CD1c-positive myeloid dendritic cell (primary cell): ENCODE data around the gene CHL1.

ENCODE experiments used
- DNase-seq: peaks from one replicate; pipeline ENCODE4 v3.0.0-alpha.2; 2016; ENCODE audit errors: extremely low spot score

The CHL1 gene

DNA sequence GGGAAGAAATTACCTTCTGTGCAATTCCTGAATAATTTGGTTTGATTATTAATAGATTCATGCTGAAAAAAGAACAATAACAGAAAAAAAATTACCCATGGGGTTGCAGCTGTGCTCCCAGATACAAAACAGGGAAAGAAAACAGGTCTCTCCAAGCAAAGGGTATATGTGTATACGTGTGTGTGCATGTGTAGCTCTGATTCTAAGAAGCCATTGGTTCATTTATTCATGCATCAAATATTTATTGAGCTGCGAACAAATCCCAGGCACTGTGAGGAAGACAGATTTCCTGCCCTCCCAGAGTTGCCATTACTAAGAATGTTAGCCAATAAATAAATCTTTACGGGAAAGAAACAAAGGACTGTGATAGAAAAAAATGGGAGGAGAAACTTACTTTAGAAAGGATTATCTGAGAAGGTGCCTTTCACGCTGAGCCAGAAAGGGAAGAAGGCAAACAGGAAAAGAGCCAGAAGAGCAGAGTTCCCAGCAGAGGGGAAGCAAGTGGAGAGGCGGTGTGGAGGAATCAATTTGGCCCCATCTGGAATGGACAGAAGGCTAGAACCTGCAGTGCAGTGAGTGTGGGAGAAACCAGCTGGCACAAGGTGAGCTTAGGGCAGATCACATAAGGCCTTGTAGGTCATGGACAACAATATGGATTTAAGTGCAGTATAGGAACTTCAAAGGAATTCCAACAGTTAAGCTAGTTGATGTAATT is 20.7 kb downstream of the CHL1 start:
- no peak for DNase-seq

DNA sequence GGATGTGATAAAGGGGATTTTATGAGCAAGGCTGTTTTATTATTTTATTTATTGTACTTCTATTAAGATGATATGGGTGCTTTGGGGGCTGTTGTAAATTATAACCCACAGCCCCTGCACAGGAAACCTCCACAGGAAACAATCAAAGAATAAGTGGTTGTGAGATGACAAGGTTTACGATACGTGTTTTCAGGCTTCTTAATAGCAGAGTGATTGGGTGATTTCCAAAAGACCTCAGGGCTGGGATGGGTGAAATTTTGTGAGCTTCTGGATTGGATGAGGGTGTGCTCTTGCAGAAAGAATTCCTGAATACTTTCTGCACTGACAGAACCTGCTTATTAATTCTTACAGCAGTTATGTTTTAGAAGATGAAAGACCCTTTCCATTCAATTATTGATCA is 21.4 kb downstream of the CHL1 start:
- no peak for DNase-seq

DNA sequence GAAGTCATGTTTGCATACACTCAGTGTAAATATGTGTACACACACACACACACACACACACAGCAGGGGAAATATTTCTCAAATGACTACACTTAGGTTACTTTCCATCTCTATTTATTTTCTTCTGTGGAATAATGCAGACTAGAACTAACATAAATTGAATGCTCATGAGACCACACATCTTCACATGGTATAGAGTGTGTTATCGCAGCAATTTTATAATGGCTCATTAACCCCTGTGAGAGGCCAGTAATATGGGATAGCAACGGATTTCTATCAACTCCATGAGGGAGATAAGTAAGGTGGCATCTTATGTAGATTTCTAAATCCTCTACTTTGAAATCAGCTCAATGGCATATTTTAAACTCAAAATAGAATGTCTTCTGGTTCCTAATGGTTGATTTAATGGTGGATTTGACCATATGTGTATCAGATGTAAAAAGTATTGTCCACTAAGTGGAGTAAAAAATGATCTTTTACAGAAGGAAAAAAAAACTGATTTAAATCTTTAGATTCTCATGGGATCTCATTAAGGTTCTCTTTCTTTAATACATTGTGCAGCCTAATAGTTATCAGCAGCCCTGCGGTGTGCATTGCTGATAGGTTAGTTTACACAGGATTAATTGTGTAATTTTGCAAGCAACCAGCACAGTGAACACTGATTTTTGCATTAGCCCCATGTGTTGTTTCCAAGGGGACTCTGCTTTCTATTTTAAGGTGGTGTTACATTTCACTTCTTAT is 32.0 kb downstream of the CHL1 start:
- DNase-seq: no peak

DNA sequence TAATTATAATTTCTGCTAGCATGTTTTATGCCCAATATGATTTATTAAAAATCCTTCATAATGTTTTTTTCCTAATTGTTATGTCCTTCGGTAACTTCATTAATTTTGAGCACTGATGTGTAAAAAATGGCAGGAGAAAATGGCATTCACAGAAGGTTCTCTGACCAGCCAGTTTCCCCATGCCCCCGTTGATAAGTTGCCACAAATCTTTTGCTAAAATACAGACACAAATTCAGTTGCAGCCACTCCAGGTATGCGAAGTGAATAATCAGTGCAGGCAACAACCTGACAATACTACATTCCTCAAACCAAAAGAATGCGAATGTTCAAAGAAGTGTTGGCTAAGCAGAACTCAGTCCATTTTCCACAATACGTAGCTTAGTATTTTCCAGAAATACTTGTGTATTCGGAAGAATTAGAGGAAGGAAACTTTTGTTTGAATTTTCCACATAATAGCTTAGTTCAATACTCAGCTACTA is 32.7 kb downstream of the CHL1 start:
- no peak for DNase-seq

DNA sequence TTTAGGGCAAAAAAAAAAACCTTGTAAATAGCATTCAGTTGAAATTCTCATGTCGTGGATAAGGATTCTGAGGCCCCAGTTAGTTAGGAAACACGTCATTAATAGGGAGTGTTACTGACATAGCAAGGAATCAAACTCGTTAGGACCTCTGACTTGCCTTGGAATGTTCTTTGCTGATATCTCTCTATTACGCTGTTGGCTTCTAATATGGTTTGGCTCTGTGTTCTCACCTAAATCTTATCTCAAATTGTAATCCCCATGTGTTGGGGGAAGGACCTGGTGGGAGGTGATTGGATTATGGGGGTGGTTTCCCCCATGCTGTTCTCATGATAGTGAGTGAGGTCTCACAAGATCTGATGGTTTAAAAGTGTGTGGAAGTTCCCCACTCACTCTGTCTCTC is 40.3 kb downstream of the CHL1 start:
- DNase-seq: no peak

DNA sequence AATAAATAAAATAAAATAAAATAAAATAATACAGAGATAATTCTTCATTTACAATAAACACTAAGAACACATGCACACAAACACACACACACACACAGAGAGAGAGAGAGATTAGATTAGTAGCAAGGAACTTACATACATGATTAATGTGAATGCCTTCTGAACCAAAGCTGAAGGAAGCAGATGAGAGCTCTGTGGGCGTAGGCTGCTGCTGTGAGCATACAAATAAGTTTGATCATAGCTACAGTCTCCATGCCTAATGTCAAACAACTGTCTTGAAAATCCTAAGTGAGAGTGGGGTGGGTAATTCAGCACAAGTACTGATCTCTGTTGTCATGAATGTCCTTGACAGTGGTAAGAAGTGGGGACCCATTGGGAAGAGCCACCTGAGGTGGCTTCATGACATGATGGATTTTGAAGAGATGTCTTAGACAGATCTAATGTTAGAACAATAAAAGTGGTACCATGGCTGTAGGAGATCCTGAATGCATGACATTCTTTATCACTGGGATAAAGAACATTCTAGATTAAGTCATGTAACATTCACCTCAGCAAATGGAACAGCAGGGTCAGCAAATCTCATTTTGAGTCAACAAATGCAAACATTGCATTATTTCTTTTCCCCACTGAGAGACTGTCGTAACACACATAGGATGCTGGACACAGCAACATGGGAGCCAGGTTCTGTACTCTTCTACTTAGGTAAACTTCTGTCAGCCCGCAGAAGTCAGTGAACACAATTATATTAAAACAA is 46.2 kb downstream of the CHL1 start:
- no peak for DNase-seq

DNA sequence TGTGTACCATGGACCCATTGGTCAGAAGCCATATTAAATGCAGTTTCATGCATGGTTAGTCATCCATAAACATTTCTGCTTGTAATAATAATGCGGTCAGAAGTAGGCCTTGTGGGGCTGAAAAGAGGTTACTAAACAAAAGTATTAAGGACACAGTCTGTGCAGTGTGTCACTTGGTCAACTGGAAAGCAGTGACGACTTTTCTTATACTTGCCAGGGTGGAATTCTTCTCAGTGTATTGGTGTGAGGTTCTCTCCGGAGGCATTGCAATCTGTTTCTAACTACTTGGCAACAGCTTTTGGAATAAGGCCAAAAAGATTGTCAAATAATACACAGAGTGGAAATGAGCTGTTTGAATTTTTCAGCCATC is 46.8 kb downstream of the CHL1 start:
- no peak for DNase-seq

DNA sequence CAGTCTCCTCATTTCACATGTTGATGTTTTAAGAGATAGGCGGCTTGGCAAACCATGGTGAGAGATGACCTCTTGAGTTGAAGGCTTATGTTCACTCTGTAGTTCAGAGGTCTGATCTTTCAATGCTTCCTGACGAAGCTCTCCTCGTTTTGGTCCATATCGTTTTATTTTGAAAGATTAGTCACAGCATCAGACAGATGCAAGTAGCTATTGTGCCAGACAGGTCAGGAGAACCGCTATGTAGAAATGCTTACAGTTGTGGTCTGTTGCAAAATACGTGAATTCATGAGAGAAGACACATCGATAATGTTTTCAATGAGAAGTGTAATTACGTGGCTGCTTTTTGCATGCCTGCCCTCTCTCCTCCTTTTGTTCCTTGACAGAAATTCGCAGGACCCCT is 47.5 kb downstream of the CHL1 start:
- no peak for DNase-seq

DNA sequence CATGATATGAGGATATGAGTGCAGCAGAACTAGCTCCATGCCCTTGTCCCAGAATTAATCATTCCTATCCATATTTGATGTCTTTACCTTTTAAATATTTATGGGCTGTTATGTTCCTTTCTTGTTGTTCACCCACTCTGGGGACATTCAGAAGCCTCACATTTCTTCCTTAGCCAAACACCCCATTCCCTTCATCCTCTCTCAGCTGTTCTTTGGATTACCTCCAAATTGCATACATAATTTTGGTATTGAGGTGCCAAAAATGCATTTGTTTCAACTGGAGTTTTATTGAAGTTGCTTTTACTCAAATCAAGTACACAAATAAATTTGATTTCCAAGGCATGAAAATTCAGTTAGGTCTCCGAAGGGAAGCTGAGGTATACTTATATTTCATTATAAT is 51.4 kb downstream of the CHL1 start:
- DNase-seq: no peak

DNA sequence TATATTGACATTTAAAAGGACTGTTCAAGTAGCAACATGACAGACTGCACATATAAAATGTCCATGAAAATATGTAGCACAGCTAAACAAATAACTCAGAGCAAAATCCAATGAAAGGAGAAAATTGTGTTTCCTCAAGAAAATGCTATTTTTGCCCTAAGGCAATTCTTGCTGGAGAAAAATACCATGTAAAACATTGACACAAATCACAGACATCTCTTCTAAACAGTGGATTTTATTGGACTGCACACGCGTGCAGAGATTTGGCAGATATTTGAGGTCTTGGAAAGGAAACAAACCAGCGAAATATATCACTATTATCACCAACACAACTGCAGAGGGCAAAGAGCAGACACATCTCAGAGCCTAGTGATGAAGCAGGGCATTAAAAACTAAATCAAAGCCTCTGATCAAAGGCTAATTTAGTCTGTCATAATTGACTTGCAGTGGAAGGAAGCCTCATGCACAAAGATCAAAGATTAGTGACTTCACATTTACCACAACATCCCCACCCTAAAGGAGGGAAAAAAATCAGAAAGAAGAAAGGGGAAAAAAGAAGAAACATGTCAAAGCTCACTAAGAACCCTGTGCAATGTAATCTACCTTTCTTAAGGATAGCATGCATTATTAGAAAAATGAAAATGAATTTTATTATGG is 52.4 kb downstream of the CHL1 start:
- no peak for DNase-seq

DNA sequence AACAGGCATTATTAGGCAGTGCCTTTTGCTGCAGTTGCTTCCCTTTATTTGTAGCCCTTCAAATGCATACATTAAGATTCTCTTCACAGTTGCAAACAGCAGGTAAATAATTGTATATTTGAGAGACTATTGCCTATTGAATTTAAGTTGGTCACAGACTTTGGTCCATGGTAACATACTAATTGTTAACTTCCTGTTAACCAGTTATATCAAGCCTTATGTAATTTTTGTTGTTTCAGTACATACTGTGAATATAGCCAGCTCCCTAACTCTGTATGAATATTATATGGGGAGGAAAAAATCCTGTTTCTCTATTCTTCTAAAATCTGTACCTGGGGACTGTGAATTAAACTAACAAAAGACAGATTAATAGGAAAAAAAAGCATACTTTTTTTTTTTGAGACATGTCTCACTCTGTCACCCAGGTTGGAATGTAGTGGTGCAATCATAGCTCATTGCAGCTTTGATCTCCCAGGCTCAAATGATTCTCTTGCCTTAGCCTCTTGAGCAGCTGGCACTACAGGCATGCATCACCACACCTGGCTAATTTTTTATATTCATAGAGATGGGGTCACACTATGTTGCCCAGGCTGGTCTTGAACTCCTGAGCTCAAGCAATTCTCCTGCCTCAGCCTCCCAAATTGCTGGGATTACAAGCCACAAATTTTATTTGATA is 53.2 kb downstream of the CHL1 start:
- DNase-seq: no peak

DNA sequence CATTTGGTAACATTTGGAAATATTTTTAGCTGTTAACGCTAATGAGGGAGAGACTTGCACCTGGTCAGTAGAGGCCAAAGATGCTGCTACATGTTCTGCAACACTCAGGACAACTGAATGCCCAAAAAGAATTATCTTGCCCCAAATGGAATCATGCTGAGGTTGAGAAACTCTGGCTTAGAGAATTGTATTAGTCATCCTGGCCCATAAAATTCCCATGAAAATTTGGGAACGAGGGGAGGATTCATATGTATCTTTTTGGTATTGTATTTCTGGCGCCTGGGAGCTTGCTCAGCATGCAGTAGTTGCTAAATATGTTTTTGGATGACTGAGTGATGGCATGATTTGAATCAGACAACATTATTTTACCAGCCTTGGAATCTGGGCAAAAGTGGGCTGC is 59.9 kb downstream of the CHL1 start:
- DNase-seq: no peak

DNA sequence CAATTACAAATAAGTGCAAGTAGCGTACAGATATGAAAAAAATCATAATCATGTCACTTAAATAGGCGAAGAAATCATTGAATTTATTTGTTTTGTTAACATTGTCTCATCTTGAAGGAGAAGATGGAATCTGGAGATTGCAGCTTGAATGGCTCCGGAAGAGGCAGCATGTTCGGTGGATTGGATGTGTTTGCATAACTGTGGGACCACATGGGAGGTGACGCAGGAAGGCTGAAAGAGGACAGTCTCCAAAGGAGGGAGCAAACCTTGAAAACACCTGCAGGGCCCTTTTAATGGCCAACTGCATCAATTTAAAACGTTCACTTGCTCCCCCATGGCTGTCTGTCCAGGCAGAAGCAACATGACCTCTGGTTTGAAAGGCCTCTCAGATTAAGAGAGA is 61.3 kb downstream of the CHL1 start:
- no peak for DNase-seq

DNA sequence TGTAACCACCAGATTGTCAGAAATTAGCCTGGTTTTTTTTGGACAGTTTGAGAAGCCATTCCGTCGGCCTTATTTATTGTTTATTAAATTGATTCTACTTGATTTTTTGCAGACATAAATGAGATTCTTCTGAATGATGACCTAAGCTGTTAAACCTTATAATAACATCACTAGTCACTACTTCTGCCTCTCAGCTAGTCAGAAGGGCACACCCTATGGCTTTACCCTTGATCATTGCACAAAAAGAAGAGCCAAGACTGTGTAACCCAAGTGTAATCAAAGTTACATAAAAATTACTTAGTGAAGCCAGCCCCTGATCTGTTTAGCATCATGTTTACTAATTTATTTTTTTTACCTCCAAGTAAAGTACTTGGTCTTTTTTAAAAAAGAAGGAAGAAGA is 64.3 kb downstream of the CHL1 start:
- no peak for DNase-seq

DNA sequence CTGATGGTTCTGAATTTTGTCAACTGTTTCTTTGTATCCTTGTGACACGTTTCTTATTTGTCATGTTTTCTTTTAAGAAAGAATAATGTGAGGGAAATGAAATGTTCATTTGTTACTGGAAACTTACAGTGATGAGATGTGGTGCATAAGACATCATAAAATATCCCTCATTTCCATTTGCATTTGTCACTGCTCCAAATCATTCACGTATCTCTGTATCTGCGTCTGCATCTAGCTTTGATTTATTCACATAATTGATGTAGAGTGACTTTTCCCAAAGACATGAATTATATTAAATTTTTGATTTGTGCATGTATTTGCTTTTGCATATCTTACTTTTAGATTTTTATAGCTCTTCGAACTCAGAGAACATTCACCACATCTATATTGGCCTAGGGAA is 66.8 kb downstream of the CHL1 start:
- no peak for DNase-seq

DNA sequence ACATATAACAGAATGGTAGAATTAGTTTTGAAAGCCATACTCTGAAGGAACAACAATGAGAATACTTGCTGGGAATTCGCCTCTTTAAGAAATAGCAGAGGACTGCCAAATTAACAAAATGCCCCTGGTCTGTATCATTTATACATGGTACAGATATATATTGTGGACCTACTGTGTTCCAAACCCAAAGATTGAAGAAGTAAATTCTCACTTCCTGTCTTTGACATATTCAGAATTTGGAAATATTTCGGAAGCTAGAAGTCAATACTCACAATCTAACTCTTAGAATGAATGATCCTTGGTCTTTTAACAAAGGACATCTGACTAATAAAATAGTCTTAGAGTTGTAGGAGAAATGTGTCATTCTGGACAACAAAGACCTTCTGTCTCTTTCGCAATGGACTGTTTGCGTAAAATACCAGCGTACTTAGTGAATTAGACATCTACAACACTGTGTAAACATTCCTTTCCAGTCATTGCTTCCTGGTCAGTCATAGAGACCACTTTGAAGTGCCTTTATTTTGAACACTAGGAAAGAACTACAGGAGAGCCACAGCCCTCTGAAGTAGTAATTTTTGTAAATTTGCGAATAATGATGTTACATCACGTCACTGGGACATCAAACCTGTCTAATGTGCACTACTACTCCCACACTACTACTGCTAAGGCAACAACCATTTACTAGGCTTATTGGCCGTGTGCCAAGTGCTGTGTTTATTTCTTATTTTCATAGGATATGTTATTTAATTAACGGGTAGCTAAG is 68.0 kb downstream of the CHL1 start:
- DNase-seq: no peak

DNA sequence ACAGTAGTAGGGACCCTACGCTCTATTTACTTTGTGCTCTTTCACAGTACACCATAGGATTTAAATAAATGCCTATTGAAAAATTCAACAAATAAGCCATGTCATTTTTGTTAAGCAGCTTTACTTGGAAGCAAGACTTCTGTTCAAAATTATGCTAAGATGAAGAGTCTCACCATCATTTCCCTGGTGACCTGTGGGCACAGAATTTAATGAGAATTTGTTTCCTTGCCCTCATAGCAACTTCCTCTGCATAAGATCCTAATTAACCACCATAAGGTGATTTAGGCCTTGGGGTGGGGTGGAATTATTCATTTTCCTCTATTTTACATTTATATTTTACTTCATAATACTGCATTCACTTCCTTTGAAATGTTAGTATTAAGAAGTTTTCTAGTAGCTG is 70.5 kb downstream of the CHL1 start:
- DNase-seq: no peak

DNA sequence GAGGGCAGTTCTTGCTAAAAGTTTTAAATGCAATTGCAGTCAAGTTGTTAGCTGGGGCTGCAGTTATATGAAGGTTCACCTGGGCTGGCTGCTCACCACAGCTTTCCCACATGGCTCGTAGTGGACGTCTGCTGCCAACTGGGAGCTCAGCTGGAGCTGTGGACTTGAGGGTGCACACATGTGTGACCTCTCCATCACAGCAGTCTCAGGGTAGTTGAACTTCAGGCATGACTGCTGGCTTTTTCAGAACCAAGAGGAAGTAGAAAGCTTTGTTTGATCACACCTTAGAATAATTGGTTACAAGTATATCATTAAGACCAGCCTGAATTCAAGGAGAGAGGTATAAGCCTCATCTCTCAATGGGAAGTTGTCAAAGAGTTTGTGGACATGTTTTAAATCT is 74.1 kb downstream of the CHL1 start:
- no peak for DNase-seq

DNA sequence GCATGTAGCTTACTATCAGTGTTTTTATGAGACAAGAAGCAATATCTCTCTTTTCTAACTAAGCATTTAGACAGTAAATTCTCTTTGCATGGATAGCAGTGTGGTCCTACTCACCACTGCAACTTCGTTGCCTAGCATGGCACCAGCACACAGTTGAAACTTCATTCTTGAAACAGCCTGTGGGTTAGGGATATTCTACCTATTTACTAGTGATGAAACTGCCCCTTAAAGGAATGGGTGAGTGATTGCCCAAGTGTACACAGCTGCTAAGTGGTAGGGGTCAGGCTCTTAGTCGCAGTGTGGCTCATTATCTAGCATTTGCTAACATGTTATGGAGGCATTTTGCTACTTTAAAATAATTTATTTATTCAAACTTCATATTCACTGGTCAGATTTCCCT is 78.4 kb downstream of the CHL1 start:
- no peak for DNase-seq

DNA sequence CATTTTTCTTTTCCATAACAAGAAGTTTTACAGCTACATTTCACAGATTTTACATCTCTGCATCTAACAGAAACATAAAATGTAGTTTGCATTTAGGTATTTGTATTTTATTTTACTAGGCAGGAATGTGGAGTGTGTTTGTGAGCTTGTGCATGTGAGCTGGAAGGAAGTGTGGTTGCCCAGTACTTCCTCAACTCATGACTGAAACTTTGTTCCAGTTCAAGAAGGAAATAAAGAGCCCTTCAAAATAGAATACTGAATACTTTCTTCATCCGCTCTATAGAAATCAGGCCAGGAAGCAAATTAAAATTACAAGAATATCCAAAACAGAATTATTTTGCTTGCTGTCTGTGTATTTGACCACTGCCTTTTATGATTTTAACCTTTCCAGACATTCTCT is 81.3 kb downstream of the CHL1 start:
- no peak for DNase-seq
